CD4-positive, alpha-beta T cell (primary cell): ENCODE results near the gene LAMC2. TPM values are rescaled to one million over a fixed set of nuclear protein-coding genes. Genes with fewer than 3 reads are reported as not detected.

Experiments used
- ATAC-seq: fragments of 200-7000 bp; cut with Tn5 transposase; one replicate; pipeline ENCODE4 v1.10.0; 2022; ENCODE audit warnings: mild to moderate bottlenecking; ENCODE audit not compliant: poor library complexity
- CTCF ChIA-PET: fragments of 350-600 bp; sonication (Branson Sonifier 250); formaldehyde crosslinking; loops from one replicate; lab custom pipeline; 2021; ENCODE audit warnings: antibody characterized with exemption, inconsistent platforms; lab: Charles Lee
- POLR2A ChIA-PET: fragments of 350-600 bp; sonication (Branson Sonifier 250); formaldehyde crosslinking; loops from one replicate; lab custom pipeline; 2021; ENCODE audit warnings: antibody characterized with exemption, inconsistent platforms; lab: Charles Lee
- DNase-seq, 14 experiments: peaks; one replicate each; pipeline ENCODE4 v3.0.0-alpha.2; 2013 to 2020; ENCODE audit warnings: mixed read lengths in 2 of 14
- H3K27ac ChIP-seq, 2 donors: one replicate each; pipeline versions ENCODE4 v1.5.1 to v1.7.0; 2013; ENCODE audit warnings: low read length in 2 of 2, low read depth in 1 of 2, mild to moderate bottlenecking in 1 of 2
- H3K27me3 ChIP-seq, 2 experiments: 1 replicate in 1 of 2; 2 replicates in 1 of 2; pipeline versions ENCODE4 v1.6.1 to v1.7.0; 2013; ENCODE audit warnings: low read length in 2 of 2, control low read depth in 1 of 2, mild to moderate bottlenecking in 1 of 2, moderate library complexity in 1 of 2; ENCODE audit not compliant: insufficient read depth in 2 of 2, control insufficient read depth in 1 of 2
- H3K36me3 ChIP-seq: one replicate; pipeline ENCODE4 v1.6.1; 2013; ENCODE audit warnings: low read length, control low read depth; ENCODE audit not compliant: insufficient read depth
- H3K4me1 ChIP-seq: one replicate; pipeline ENCODE4 v1.6.1; 2013; ENCODE audit warnings: low read length, control low read depth; ENCODE audit not compliant: insufficient read depth
- H3K4me3 ChIP-seq: one replicate; pipeline ENCODE4 v1.5.1; 2013; ENCODE audit warnings: mild to moderate bottlenecking, low read length, moderate library complexity
- H3K9me3 ChIP-seq, 2 experiments: 1 replicate in 1 of 2; 2 replicates in 1 of 2; pipeline versions ENCODE4 v1.6.1 to v1.7.0; 2013; ENCODE audit warnings: low read length in 2 of 2, mild to moderate bottlenecking in 2 of 2, control low read depth in 1 of 2, moderate library complexity in 1 of 2; ENCODE audit not compliant: control insufficient read depth in 1 of 2, insufficient read depth in 1 of 2
- H3K27ac Mint-ChIP-seq: one replicate; pipeline ENCODE4 v1.8.0; 2020; ENCODE audit warnings: mixed read lengths
- H3K27me3 Mint-ChIP-seq: one replicate; pipeline ENCODE4 v1.8.0; 2021; ENCODE audit warnings: mixed read lengths
- H3K36me3 Mint-ChIP-seq: one replicate; pipeline ENCODE4 v1.8.0; 2021; ENCODE audit warnings: low read depth, mixed read lengths
- H3K4me1 Mint-ChIP-seq: one replicate; pipeline ENCODE4 v1.8.0; 2021; ENCODE audit warnings: low read depth, mixed read lengths
- H3K4me3 Mint-ChIP-seq: one replicate; pipeline ENCODE4 v1.8.0; 2020; ENCODE audit warnings: mild to moderate bottlenecking, mixed read lengths
- H3K9me3 Mint-ChIP-seq: one replicate; pipeline ENCODE4 v1.8.0; 2020; ENCODE audit warnings: mixed read lengths
- intact Hi-C, 2 experiments: fragments of 100-400 bp; cut with DNase I in 1 of 2; cut with micrococcal nuclease in 1 of 2; formaldehyde crosslinking; loops; one replicate each; pipeline versions ENCODE4 v1.15.1 to v1.9.0; 2023 to 2025; cut with DNase I, micrococcal nuclease
- total RNA-seq, 174 experiments: library from RNA in 2 of 174; stranded (reverse) in 2 of 174; gene quantifications; one replicate each; pipeline ENCODE4 v1.2.3 and lab custom pipeline; 2021 to 2026
- TF ChIP-seq, protein P1 (sequence below): fragments of 200-600 bp; IDR thresholded peaks from one replicate; pipeline ENCODE4 v1.8.0; 2022; ENCODE audit warnings: antibody characterized with exemption, mild to moderate bottlenecking

LAMC2 gene
- total RNA-seq, 2 experiments from 2014 or later = not detected

GRCh38 chr1:183234660-183235476, 48.8 kb downstream of the LAMC2 start:
- H3K27me3 ChIP-seq = peaks cover 0 to 3% of the 10 kb centered on the region in 2 experiments
- no peaks in the 10 kb centered on the region for H3K36me3 ChIP-seq
- ChIA-PET POLR2A (no interaction called here), CTCF (no interaction called here)
- H3K27ac ChIP-seq = no peak overlapping the region
- TF ChIP-seq, protein P1, sequence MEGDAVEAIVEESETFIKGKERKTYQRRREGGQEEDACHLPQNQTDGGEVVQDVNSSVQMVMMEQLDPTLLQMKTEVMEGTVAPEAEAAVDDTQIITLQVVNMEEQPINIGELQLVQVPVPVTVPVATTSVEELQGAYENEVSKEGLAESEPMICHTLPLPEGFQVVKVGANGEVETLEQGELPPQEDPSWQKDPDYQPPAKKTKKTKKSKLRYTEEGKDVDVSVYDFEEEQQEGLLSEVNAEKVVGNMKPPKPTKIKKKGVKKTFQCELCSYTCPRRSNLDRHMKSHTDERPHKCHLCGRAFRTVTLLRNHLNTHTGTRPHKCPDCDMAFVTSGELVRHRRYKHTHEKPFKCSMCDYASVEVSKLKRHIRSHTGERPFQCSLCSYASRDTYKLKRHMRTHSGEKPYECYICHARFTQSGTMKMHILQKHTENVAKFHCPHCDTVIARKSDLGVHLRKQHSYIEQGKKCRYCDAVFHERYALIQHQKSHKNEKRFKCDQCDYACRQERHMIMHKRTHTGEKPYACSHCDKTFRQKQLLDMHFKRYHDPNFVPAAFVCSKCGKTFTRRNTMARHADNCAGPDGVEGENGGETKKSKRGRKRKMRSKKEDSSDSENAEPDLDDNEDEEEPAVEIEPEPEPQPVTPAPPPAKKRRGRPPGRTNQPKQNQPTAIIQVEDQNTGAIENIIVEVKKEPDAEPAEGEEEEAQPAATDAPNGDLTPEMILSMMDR = no peak
- intact Hi-C loops = no loop called here
- no peaks in the 10 kb centered on the region for H3K9me3 ChIP-seq
- DNase-seq (no peak), ATAC-seq (no peak)
- Mint-ChIP-seq H3K4me3 (no peak overlapping the region), H3K27me3 (no peaks in the 10 kb centered on the region), H3K27ac (no peak overlapping the region), H3K36me3 (no peaks in the 10 kb centered on the region), H3K4me1 (no peaks in the 10 kb centered on the region), H3K9me3 (no peaks in the 10 kb centered on the region)
- no peaks in the 10 kb centered on the region for H3K4me1 ChIP-seq
- no peak overlapping the region for H3K4me3 ChIP-seq

DNA sequence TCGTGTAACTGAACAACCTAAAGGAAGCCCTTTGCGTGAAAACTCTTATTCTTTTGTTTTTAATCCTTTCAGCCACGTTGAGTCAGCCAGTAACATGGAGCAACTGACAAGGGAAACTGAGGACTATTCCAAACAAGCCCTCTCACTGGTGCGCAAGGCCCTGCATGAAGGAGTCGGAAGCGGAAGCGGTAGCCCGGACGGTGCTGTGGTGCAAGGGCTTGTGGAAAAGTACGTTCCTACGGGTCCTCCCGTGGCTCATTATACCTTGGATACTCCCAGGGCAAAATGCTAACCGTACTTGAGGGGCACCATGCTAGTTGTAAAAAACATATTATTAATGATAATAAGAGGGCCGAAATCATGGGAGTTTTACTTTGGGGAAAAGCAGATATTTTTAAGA, 49.4 kb downstream of the LAMC2 start:
- TF ChIP-seq, protein P1 = no peak
- intact Hi-C loops = no loop called here
- ChIA-PET CTCF (no interaction called here), POLR2A (no interaction called here)
- H3K27ac ChIP-seq = no peak overlapping the region
- Mint-ChIP-seq H3K36me3 (no peaks in the 10 kb centered on the region), H3K27me3 (no peaks in the 10 kb centered on the region), H3K4me3 (no peak overlapping the region), H3K9me3 (no peaks in the 10 kb centered on the region), H3K4me1 (no peaks in the 10 kb centered on the region), H3K27ac (no peak overlapping the region)
- DNase-seq (no peak), ATAC-seq (no peak)
- no peaks in the 10 kb centered on the region for H3K36me3 ChIP-seq
- no peaks in the 10 kb centered on the region for H3K9me3 ChIP-seq
- no peaks in the 10 kb centered on the region for H3K4me1 ChIP-seq
- no peak overlapping the region for H3K4me3 ChIP-seq
- H3K27me3 ChIP-seq = peaks cover 0 to 3% of the 10 kb centered on the region in 2 experiments

DNA sequence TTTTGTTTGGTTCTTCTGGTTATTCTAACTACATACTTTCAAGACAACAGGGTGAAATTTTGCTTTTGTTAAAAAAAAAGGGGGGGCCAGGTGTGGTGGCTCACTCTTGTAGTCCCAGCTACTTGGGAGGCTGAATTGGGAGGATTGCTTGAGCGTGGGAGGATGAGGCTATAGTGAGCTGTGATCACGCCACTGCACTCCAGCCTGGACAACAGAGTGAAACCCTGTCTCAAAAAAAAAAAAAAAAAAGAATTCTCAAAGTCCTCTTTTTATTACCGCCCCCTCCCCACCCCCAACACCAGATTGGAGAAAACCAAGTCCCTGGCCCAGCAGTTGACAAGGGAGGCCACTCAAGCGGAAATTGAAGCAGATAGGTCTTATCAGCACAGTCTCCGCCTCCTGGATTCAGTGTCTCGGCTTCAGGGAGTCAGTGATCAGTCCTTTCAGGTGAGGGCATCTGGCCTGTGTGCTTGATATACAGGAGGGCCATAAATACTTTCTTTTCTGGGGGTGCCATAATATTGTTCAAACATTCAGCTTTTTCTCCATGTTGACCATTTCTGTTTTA, 50.2 kb downstream of the LAMC2 start:
- ATAC-seq = no peak
- H3K4me1 Mint-ChIP-seq = no peaks in the 10 kb centered on the region
- POLR2A ChIA-PET = no interaction called here
- no peaks in the 10 kb centered on the region for H3K36me3 Mint-ChIP-seq
- no peaks in the 10 kb centered on the region for H3K36me3 ChIP-seq
- H3K9me3 Mint-ChIP-seq = no peaks in the 10 kb centered on the region
- H3K4me3 ChIP-seq = no peak overlapping the region
- H3K27me3 Mint-ChIP-seq = no peaks in the 10 kb centered on the region
- H3K27ac Mint-ChIP-seq = no peak overlapping the region
- H3K9me3 ChIP-seq = no peaks in the 10 kb centered on the region
- H3K27ac ChIP-seq = no peak overlapping the region
- TF ChIP-seq, protein P1 = no peak
- H3K4me1 ChIP-seq = no peaks in the 10 kb centered on the region
- no peak overlapping the region for H3K4me3 Mint-ChIP-seq
- peaks cover 0 to 3% of the 10 kb centered on the region in 2 experiments for H3K27me3 ChIP-seq
- no peak for DNase-seq
- CTCF ChIA-PET = no interaction called here
- intact Hi-C loops = no loop called here
